ENCODE results near the gene CAMK2G.
"Not testable (repeated sequence)": the region's sequence is repeated elsewhere in the genome, so short reads cannot be mapped to it uniquely, and the experiment has no call there.

CAMK2G gene

GRCh38 chr10:73788864-73789658, 85.3 kb downstream of the CAMK2G start:
- no peak for DNase-seq

GRCh38 chr10:73787031-73787800, 87.1 kb downstream of the CAMK2G start:
- not testable (repeated sequence) for DNase-seq

- DNase-seq = peak; percentile 19
Measured at GRCh38 chr10:73786512-73786885, 87.9 kb downstream of the CAMK2G start.

- peak; percentile 49 for DNase-seq
Measured at GRCh38 chr10:73785721-73786511, 88.4 kb downstream of the CAMK2G start.

GRCh38 chr10:73785211-73785720, 89.1 kb downstream of the CAMK2G start, which contains the start of gene ZSWIM8:
Gene ZSWIM8, plus strand, starts transcription at chr10:73785606. Its CDS starts 273 bp downstream, at chr10:73785879.
- peak; percentile 98 for DNase-seq

- peak; percentile 25 for DNase-seq
Measured at GRCh38 chr10:73782749-73783085, 91.6 kb downstream of the CAMK2G start.

GRCh38 chr10:73781879-73782748, 92.2 kb downstream of the CAMK2G start, which contains the start of gene CHCHD1:
Gene CHCHD1, plus strand, starts transcription at chr10:73782048. Its CDS starts 28 bp downstream, at chr10:73782076.
- DNase-seq = peak; percentile 95

GRCh38 chr10:73781548-73781878, 92.8 kb downstream of the CAMK2G start:
- DNase-seq = no peak

- DNase-seq = peak; percentile 23
Measured at GRCh38 chr10:73780966-73781365, 93.4 kb downstream of the CAMK2G start.

- no peak for DNase-seq
Measured at GRCh38 chr10:73780301-73780700, 94.1 kb downstream of the CAMK2G start.

- DNase-seq = no peak
Measured at GRCh38 chr10:73779539-73780197, 94.7 kb downstream of the CAMK2G start.

GRCh38 chr10:73779018-73779417, 95.3 kb downstream of the CAMK2G start:
- DNase-seq = no peak

GRCh38 chr10:73774637-73775036, 99.7 kb downstream of the CAMK2G start:
- peak; percentile 91 for DNase-seq

GRCh38 chr10:73773152-73773879, 101.0 kb downstream of the CAMK2G start:
- no peak for DNase-seq

GRCh38 chr10:73772281-73773151, 101.8 kb downstream of the CAMK2G start:
- peak; percentile 84 for DNase-seq

GRCh38 chr10:73771722-73772280, 102.6 kb downstream of the CAMK2G start:
- DNase-seq = peak; percentile 84

- DNase-seq = no peak
Measured at GRCh38 chr10:73769396-73769795, 105.0 kb downstream of the CAMK2G start.

- DNase-seq = no peak
Measured at GRCh38 chr10:73768881-73769280, 105.5 kb downstream of the CAMK2G start.

- DNase-seq = no peak
Measured at GRCh38 chr10:73765066-73765465, 109.3 kb downstream of the CAMK2G start.
